ENCODE measurements around the gene IDE. TPM values are rescaled to one million over a fixed set of nuclear protein-coding genes. Genes with fewer than 3 reads are reported as not detected.

The IDE gene
- total RNA-seq, 6 experiments from 2014 or later: 25.6 to 31.4 (median 29.2) TPM

DNA sequence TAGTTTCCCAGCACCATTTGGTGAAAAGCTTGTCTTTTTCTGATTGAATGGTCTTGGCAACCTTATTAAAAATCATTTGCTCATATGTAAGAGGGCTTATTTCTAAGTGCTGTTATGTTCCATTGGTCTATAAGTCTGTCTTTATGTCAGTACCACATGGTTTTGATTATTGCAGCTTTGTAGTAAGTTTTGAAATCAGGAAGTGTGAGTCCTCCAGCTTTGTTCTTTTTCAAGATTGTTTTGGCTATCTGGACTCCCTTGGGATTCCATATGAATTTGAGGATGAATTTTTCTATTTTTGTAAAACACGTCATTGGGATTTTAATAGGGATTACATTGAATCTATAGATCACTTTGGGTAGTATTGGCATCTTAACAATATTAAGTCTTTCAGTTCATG lies 24.4 kb upstream of the IDE start:
- Histone ChIP-seq H3K36me3 (no peaks in the 10 kb centered on the region), H3K27ac (no peak overlapping the region), H3K4me1 (peaks cover 0 to 5% (median 0%) of the 10 kb centered on the region in 4 donors), H3K4me3 (no peak overlapping the region), H3K9me3 (no peaks in the 10 kb centered on the region), H3K27me3 (no peaks in the 10 kb centered on the region)
- DNase-seq (no peak), ATAC-seq (no peak)
- TF ChIP-seq, protein P1, sequence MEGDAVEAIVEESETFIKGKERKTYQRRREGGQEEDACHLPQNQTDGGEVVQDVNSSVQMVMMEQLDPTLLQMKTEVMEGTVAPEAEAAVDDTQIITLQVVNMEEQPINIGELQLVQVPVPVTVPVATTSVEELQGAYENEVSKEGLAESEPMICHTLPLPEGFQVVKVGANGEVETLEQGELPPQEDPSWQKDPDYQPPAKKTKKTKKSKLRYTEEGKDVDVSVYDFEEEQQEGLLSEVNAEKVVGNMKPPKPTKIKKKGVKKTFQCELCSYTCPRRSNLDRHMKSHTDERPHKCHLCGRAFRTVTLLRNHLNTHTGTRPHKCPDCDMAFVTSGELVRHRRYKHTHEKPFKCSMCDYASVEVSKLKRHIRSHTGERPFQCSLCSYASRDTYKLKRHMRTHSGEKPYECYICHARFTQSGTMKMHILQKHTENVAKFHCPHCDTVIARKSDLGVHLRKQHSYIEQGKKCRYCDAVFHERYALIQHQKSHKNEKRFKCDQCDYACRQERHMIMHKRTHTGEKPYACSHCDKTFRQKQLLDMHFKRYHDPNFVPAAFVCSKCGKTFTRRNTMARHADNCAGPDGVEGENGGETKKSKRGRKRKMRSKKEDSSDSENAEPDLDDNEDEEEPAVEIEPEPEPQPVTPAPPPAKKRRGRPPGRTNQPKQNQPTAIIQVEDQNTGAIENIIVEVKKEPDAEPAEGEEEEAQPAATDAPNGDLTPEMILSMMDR (IDR thresholded peaks at IDR 0.05): no peak
- no peak for TF ChIP-seq POLR2A (IDR thresholded peaks at IDR 0.05)
- intact Hi-C loops (cut with DNase I): no loop called here
- 80% methylated on average over 1 of the region's 1 CpG for WGBS (ENCODE audit: insufficient coverage, low coverage, low lambda C conversion rate, missing lambda C conversion rate)

DNA sequence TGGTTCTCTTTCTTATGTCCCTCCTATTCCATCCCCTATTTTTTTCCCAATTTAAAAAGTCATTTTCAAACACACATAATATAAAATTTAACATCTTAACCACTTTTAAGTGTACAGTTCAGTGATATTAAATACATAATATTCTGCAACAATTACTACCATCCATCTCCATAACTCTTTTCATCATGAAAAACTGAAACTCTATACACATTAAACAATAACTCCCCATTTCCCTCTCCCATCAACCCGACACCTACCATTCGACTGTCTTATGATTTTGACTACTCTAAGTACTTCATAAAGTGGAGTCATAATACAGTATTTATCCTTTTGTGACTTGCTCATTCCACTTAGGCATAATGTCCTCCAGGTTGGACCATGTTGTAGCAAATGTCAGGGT lies 21.6 kb upstream of the IDE start:
- Histone ChIP-seq H3K27ac (no peak overlapping the region), H3K27me3 (no peaks in the 10 kb centered on the region), H3K4me1 (peaks cover 0 to 7% (median 0%) of the 10 kb centered on the region in 4 donors), H3K36me3 (no peaks in the 10 kb centered on the region), H3K4me3 (no peak overlapping the region), H3K9me3 (no peaks in the 10 kb centered on the region)
- TF ChIP-seq, protein P1 (IDR thresholded peaks at IDR 0.05): no peak
- TF ChIP-seq POLR2A (IDR thresholded peaks at IDR 0.05): no peak
- DNase-seq: no peak
- 91% methylated on average over 2 of the region's 2 CpGs for WGBS (ENCODE audit: insufficient coverage, low coverage, low lambda C conversion rate, missing lambda C conversion rate)
- intact Hi-C loops (cut with DNase I): no loop called here
- no peak for ATAC-seq

DNA sequence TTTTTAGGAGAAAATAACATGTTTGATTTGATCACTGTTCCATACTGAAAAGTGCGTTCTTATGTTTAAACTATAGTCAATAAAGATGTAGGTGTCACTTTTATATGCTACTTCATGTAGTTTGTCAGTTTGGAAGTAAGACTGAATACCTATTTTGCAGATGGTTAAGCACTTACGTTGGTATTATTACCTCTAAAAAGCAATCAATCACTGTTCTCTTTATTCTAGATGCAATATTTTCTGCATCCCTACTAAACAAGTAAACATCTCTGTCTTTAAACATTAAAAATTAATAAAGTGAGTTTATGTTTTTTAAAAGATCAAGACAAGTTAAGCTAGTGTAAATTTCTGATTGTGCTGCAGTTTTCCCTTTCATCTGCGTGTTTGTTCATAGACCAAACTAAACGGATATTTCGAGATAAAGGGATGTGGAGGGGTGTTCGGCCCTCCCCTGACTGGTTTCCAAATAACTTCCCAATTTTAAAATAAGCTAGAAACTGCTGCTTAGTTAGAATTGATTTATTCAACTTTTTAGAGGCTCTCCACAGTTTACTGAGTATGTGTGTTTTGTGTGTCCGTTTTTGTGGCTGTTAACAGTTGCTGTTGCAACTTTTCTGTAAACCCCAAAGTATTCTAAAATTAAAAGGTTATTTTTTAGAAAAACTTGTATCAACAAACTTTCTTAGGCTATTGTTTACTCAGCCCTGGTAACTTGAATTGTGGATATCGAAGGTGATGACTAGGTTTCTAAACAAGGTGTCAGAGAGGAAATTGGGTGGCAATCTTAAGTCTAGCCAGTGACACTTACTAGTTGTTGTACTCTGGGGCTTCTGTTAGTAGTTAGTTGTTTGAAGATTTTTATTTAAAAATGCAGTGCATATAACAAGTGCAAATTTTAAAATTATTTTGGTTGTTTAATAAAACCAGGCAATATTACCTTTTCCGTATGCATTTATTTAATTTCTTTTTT lies 20.0 kb upstream of the IDE start:
- H3K36me3 ChIP-seq: no peaks in the 10 kb centered on the region
- H3K9me3 ChIP-seq: no peaks in the 10 kb centered on the region
- no peak for TF ChIP-seq POLR2A (IDR thresholded peaks at IDR 0.05)
- TF ChIP-seq, protein P1 (IDR thresholded peaks at IDR 0.05): no peak
- ATAC-seq (no peak), DNase-seq (no peak)
- intact Hi-C loops (cut with DNase I): no loop called here
- no peaks in the 10 kb centered on the region for H3K27me3 ChIP-seq
- no peak overlapping the region for H3K27ac ChIP-seq
- peak overlapping the region in 2 of 3 donors; percentile 71 to 74 for H3K4me3 ChIP-seq
- peaks cover 0 to 7% (median 0%) of the 10 kb centered on the region in 4 donors for H3K4me1 ChIP-seq
- WGBS (ENCODE audit: insufficient coverage, low coverage, low lambda C conversion rate, missing lambda C conversion rate): 12% methylated on average over 9 of the region's 9 CpGs

DNA sequence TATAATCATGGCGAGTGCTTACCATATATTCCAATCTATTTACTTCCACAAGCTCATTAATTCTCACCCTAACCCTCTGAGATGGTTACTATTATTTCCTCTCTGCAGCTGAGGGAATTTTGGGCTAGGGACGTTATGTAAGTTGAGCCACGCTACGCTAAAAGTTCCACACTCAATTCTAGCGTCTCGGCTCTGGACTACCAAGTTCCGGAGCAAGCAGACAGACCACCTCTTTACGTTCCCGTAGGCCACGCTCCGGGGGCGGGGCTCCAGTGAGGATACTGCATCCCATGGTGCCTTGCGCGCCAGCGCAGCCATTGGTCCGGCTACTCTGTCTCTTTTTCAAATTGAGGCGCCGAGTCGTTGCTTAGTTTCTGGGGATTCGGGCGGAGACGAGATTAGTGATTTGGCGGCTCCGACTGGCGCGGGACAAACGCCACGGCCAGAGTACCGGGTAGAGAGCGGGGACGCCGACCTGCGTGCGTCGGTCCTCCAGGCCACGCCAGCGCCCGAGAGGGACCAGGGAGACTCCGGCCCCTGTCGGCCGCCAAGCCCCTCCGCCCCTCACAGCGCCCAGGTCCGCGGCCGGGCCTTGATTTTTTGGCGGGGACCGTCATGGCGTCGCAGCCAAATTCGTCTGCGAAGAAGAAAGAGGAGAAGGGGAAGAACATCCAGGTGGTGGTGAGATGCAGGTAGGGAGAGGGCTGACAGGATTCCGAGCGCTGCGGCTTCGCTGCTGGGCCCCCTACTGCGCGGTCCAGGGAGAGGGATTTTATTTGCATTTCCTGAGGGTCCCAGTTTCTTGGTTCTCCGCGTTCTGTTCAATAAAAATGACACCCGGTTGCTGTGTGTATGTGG lies 19.1 kb upstream of the IDE start, which contains the start of gene KIF11:
Gene KIF11 (plus strand): TSS at position 370 of the 858 bp plus-strand sequence. CDS start 246 bp downstream, at position 616.
- DNase-seq (peak; percentile 97 to 98 (median 97)), ATAC-seq (peak; percentile 91 to 95 (median 93))
- peak within 1 kb of the TSS; percentile 62 to 74 (median 71) for H3K4me3 ChIP-seq
- WGBS (ENCODE audit: insufficient coverage, low coverage, low lambda C conversion rate, missing lambda C conversion rate): under 1% methylated on average over 35 of the region's 61 CpGs
- H3K27me3 ChIP-seq: no peaks in the 10 kb centered on the region
- TF ChIP-seq, protein P1 (IDR thresholded peaks at IDR 0.05): no peak
- TF ChIP-seq POLR2A (IDR thresholded peaks at IDR 0.05): peak; percentile 94
- H3K36me3 ChIP-seq: no peaks in the 10 kb centered on the region
- H3K27ac ChIP-seq: peak within 1 kb of the TSS; percentile 58 to 83 (median 82)
- intact Hi-C loops (cut with DNase I): no loop called here
- no peaks in the 10 kb centered on the region for H3K9me3 ChIP-seq
- H3K4me1 ChIP-seq: peaks cover 0 to 7% (median 0%) of the 10 kb centered on the region in 4 donors

Measured in right lobe of liver (tissue), 6 donors.